ENCODE data around the gene EYA2.

- TF ChIP-seq CTCF (optimal IDR thresholded peaks at IDR 0.05 in 1 of 3, IDR thresholded peaks at IDR 0.05 in 1 of 3, conservative IDR thresholded peaks at IDR 0.05 in 1 of 3; ENCODE audit: extremely low read depth in 1 of 3, insufficient read depth in 2 of 3, low read length in 3 of 3) (no peak), EZH2 (IDR thresholded peaks at IDR 0.05; ENCODE audit: low read length) (no peak)
These were observed 68.0 kb downstream of the EYA2 start for GRCh38 chr20:46962452-46963195.
